GM18526 (cell line): Measurements from ENCODE around the gene LHX6.

Source experiments
- POLR2A ChIP-seq: IDR thresholded peaks from 3 replicates; pipeline ENCODE4 v1.6.1; 2011; ENCODE audit not compliant: insufficient read length; ENCODE audit errors: extremely low read depth

Gene LHX6

DNA sequence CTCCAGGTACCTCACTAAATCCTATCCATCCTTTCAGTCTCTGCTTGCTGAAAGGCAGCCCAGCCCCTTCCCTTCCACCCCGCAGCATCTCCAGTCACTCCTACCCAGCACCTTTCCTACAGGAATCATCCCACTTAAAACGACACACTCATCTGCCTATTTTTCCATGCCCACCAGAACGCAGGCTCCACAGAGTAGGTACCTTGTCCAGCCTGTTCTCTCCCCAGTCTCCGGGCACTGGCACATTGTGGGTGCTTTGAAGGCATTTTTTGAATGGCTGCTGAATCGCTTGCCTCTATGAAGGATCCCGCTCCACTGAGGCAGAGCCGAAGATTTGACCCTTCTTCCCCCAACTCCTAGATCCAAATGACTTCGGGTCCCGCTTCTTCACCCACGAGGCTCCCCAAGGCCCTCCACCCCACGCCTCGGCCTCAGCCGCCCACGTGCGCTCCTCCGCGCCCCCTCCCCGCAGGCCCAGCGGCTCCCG is 15.6 kb downstream of the LHX6 start:
- TF ChIP-seq POLR2A: no peak

DNA sequence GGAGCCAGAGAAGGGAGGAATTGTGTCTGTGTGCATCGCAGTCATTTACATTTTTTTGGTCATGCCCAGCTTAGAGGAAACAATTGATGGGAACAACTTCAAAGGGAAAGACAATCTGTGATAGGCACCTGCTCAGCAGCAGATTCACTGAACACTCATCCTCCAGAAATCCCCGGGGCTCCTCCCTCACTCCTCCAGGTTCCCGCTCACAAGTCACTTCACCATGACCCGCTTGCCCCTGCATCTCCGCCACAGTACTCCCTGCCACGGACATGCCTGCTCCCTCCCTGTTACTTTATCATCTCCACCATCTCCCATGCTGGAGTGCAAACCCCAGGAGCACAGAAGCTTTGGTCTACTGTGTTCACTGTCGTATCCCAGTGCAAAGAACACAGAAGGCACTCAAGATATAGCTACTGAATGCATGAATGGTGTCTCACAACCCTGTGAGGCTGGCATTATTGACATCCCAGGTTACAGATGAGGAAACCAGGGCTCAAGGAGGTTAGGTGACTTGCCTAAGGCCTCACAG is 16.2 kb downstream of the LHX6 start:
- no peak for TF ChIP-seq POLR2A

DNA sequence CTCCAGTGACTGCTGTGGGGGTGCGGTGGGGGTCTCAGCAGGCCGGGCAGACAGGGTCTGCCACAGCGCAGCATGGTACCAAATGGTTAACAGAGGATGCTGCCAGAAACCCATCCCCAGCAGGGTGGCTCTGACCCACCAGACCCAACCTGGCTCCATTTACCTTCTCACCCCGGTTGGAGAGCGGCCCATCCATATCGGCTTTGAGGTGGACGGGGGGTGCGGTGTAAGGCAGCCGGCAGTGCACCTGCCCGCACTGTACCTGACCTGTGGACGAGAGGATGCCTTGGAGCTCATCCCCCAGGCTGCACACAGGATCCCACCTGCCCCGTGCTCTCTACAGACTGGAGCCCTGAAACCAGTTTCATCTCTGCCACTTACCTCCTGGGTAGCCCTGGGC is 19.3 kb downstream of the LHX6 start:
- TF ChIP-seq POLR2A: no peak

DNA sequence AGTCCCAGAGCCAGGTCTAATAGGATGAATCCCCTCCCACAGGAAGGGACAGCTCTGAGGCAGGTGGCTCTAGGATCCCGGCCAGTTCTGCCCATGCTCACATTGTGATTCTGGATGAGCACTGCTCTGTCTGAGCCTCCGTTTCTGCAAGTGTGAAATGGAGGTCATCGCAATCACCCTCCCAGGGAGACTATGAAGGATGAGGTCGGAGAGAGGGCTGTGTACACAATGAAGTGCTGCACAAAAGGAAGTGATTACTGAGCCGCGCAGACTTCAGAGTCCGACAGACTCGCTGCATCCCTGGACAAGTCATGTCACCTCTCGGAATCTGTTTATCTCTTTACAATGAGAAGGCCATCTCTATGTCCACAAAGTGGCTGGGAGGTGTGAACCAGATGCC is 21.7 kb downstream of the LHX6 start:
- no peak for TF ChIP-seq POLR2A

DNA sequence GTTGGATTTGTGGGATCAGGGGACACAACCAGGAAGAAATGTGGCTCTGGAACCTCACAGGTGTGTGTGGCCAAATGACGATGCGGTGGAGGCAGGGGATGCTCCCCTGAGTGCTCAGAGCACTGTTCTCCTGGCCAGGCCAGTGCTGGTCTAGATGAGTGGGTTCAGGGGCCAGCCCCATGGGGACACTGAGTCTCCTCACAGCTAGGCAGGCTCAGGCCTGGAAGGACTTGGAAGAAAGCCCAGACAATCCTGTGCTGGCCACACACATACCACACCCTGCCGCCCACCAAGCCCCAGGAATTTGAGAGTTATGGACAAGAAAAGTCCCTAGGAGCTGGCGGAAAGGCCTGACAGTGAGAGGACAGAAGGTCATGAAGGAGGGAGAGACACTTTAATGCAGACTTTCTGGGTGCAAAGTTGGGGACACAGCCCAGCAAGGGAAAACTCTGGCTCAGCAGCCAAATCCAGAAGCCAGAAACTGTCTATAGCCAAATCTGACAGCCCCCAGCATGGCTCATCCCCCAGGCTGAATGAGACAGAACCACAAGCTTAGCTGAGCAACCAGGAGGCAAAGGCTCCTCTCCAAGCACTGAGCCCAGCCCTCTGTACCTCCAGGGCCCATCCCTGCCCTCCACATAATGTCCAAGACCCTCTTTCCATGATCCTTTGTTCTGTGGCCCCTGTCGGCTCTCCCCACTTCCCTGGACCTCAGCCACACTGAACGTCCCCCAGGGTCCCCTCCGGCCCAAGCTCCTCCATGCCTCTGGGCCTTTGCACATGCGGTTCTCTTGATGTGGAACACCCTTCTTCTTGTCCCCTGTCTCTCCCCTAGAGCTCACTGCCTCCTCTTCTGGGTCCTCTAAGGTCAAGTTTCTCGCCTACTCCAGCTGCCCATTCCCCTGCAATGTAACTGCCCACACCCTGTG is 22.4 kb downstream of the LHX6 start:
- TF ChIP-seq POLR2A: no peak

DNA sequence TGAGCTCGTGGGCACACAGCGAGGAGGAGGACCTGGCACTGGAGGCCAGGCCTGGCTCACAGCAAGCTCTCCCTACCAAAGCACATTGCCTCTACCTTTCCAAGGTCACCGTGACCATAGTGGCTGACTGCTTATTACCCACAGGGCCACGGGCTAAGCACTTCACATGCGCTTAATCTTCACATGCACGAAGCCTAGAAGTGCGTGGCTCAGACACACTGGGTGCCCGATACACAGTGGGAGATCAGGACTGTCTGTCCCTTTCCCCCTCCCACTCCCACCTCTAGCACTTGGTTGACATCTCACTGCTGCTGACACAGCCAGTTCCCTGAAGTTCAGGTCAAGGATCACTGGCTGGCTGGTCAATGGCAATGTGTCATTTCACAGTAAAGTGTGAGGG is 23.6 kb downstream of the LHX6 start:
- TF ChIP-seq POLR2A: no peak

DNA sequence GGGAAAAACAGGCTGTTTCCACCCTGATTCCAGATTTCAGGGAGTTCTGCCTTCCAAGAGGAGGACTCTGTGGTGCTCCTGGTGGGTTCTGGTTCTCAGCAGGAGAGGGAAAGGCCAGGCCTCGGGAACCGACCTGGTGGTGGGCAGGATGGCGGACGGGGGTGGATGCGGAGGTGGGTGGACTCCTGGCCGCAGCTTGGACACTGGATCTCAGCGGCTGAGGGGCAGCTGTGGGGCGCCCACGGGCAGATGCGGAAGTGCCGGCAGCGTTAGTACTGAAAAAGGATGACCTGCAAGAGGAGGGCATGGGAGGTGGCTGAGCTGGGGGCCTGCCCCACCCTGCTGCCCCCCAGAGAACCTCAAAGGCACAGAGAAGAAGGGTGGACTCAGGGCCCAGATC is 24.3 kb downstream of the LHX6 start:
- no peak for TF ChIP-seq POLR2A

DNA sequence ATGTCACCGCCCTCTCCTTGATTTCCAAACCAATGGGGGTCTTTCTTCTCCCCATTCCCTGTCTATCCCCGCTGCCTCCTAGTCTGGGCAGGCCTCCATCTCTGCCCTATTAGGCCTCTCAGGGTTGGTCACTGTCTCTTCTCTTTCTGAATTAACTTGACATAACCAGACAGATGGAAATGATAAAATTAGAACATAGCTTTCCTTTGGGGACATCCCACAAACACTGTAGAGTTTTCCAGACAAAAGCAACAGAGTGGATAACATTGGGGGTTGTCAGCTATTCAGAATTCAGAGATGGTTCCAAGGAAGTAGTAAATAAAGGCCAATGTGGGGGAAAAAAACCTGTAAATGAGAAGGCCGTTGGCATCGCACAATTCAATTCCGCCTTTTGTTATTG is 24.7 kb downstream of the LHX6 start:
- no peak for TF ChIP-seq POLR2A

DNA sequence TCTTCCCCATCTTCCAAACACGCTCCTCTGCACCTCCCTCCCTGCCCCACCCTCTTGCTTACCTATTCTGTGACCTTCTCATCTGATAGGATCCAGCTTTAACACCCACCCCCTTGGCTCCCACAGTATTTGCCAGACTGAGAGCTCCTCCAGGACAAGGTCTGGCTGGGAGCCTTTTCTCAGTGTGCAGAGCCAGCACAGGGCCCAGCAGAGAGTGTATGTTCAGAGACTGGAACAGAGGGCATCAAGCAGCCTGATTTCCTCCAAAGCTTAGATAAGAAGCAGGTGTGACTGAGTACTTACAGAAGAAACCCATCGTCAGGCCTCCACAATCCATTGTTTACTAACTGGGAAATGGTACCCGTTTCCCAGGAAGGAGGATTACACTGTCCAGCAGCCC is 26.6 kb downstream of the LHX6 start:
- no peak for TF ChIP-seq POLR2A

DNA sequence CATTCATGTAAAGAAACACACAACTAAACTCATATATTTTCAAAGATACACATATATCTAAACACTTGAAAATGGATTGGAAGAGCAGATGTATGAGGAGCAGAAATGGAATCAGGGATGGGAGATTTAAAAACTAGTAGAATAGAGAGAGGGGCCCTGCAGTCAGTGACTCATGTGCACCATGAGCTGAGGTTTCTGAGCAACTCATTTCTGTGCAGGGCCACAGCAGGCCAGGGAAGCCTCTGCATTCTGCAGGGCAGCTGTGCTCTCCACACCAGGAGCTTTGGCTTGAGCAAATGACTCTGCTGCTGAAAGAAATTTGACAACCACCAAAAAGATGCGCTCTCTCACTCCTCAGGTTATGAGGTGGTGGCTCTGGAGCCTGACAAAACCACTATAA is 27.1 kb downstream of the LHX6 start:
- no peak for TF ChIP-seq POLR2A

DNA sequence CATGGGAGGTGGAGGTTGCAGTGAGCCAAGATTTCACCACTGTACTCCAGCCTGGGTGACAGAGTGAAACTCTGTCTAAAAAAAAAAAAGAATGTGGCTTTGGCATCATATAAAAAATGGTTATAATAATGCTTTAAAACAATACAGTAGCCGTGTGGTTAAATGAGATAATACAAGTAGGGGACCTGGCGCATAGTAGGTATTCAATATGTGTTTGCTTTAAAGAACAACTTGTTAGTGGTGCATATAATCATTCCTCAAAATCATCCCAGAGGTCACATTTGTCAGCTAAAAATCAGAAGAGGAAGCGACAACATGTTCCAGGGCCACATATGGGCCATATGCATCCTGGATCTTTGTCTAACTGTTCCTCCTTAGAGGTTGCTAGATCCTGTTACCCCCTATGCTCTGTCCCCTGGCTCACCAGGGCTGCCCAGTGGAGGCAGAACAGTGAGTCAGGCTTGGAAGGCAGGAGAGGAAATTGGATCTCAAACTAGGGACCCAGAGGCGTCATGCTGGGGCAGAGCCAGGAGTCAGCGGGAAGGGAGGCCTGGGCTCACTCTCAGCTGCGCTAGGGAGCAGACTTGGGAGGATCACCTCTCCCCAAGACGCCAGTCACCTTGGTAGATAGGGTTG is 27.7 kb downstream of the LHX6 start:
- no peak for TF ChIP-seq POLR2A

DNA sequence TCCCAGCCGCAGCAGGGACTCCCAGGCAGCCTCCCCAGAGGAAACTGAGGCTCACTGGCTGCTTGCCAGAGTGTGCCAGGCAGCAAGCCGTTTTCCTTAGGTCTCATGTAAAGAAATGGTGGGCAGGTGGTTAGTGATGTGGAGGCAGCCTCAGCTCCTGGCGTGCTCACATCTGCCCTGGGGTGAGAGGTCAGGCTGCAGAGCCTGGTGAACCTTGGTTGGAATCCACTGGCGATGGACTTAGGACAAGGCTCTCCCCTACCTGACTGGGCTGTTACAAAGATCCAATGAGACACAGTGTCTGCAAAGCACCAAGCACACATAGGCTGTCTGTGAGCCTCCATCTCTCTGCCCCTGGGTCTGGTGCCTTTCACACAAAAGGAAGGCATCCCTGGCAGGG is 30.9 kb downstream of the LHX6 start:
- TF ChIP-seq POLR2A: no peak

DNA sequence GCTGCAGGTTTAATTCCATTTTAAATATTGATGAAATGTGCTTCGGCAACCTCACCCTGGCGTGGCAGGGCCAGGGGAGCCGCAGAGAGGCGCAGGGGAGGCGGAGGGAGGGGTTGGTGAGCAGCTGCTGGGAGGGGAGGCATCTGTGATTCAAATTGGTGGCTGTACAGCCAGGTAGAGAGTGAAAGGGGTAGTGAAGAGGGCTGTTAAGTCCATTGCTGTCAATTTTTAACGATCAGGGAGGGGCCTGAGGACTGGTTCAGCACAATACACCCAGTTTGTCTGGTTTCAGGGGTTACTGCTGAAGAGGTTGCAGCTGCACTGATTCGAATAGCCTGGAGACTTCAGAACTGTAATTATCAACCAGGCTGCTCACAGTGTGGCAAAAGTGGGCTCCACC is 31.3 kb downstream of the LHX6 start:
- no peak for TF ChIP-seq POLR2A

DNA sequence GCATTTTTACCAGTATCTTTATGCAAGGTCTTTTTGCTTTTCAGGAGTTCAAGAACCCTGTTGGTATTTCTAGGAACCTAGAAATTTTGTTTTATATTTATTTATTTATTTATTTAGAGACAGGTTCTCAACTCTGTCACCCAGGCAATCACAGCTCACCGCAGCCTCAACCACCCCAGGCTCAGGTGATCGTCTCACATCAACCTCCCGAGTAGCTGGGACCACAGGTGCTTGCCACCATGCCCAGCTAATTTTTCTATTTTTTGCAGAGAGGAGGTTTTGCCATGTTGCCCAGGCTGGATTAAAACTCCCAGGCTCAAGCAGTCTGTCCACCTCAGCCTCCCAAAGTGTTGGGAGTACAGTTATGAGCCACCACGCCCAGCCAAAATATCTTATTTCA is 32.9 kb downstream of the LHX6 start:
- no peak for TF ChIP-seq POLR2A

DNA sequence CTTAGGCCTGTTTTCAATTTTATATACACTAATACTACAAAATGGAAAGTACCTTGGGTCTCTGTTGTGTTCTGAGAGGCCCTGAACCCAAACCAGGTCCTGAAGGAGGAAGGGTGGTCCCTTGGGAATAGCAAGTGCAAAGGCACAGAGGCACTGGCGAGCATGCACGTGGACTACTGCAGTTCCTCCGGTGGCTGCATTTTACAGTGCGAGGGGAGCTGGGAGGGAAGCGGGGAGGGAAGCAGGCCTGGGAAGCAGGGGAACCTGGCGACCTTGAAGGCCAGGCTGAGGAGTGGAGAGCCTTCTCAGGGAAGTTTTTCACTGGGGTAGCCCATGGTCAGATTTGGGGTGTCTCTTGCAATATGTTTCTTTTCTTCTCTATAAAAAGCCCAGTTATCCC is 35.1 kb downstream of the LHX6 start:
- TF ChIP-seq POLR2A: no peak

DNA sequence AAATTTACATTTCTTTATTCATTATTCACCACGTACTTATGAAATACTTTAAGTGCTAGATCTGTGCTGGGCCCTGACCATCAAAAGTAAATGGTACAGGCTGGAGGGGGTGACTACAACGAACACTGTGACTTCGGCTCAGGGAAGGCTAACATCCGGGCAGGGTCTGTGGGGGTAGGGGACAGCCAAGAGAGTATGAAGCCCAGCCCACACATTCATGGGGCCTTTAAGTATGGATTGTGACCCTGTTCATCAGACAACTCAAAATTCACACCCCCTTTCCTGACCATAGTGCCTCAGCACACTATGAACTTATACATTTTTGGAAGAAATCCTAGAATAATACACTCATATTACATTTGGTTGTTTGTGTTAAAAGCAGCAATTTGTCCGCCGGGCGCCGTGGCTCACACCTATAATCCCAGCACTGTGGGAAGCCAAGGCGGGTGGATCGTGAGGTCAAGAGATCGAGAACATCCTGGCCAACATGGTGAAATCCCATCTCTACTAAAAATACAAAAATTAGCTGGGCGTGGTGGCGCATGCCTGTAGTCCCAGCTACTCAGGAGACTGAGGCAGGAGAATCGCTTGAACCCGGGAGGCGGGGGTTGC is 35.7 kb downstream of the LHX6 start:
- no peak for TF ChIP-seq POLR2A
